AML-193 (cell line): Measurements from ENCODE around the gene SMURF1.
A peak's percentile ranks its signal among the peaks of the same experiment; 100 is the strongest.

ENCODE experiments used
- DNase-seq, 2 experiments: peaks; one replicate each; lab custom pipeline; 2025; lab: John Stamatoyannopoulos, UW

SMURF1 gene

GRCh38 chr7:99098286-99098823 is 45.6 kb downstream of the SMURF1 start:
- DNase-seq = no peak

- no peak for DNase-seq
Measured at GRCh38 chr7:99097730-99098129, 46.2 kb downstream of the SMURF1 start.

- DNase-seq = no peak
Measured at GRCh38 chr7:99096124-99096887, 47.6 kb downstream of the SMURF1 start.

GRCh38 chr7:99095698-99096097 is 48.2 kb downstream of the SMURF1 start:
- DNase-seq = no peak

DNA sequence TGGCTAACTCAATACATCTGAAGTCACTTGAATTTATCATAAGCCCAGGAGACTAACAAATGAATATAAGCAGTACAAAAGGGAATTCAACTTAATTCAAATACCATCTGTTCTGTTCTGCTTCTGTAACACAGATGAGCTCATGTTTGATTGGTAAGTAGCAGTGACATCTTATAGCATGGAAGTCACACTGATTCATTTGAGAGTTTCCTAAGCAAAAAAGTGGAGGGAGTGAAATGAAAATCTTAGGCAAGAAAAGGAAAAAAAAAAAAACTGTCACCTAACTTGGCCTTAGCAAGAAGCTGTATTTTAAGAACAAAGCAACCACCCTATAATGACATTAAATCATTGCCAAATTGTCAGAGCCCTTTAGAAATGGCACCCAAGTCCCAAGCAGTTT is 49.5 kb downstream of the SMURF1 start:
- DNase-seq = no peak

GRCh38 chr7:99092064-99092720 is 51.7 kb downstream of the SMURF1 start:
- no peak for DNase-seq

- no peak for DNase-seq
Measured at GRCh38 chr7:99090771-99091542, 53.0 kb downstream of the SMURF1 start.

DNA sequence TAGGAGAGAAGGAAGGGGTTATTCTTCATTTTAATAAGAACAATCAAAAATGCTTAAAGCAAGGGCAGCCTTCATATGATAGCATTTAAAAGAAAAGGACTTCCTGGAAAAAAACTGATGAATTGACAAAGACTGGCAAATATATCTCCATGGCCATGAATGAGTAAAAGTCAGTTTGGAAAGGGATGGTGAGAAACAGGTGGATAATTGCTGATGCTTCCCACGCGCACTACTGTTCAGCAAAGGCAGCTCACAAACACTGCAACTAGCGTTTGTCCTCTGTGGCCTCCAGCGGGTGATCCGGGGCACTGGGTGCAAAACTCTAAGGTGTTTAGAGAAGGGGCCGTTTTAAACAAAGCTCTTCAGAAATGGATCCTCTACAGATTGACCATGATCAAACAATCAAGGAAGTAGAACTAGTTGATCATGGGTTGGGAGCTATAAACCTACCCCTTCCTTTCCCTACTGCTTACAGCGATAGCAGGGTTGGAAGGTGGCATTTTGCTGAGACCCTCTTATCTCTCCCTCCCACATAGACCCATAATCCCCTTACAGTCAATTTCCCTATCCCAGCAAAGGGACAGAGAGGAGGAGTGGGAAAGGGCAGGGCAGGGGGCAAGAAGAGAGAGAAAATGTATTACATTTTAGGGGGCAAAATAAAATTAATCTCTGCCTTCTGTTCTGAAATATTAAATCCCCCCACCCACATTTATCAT is 53.8 kb downstream of the SMURF1 start:
- DNase-seq = no peak

GRCh38 chr7:99086944-99087343 is 57.0 kb downstream of the SMURF1 start:
- DNase-seq = no peak

DNA sequence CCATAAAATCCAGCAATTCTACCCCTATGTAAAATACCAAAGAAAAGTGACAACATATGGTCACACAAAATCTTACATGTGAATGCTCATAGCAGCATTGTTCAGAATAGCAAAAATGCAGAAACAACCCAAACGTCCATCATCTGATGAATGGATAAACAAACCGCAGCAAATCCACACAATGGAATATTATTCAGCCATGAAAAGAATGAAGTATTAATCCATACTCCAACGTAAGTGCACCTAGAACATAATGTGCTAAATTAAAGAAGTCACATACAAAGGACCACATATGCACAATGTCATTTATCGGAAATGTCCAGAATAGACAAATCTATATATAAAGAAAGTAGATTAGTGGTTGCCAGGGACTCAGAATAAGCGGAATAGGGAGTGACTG is 57.4 kb downstream of the SMURF1 start:
- DNase-seq = no peak

DNA sequence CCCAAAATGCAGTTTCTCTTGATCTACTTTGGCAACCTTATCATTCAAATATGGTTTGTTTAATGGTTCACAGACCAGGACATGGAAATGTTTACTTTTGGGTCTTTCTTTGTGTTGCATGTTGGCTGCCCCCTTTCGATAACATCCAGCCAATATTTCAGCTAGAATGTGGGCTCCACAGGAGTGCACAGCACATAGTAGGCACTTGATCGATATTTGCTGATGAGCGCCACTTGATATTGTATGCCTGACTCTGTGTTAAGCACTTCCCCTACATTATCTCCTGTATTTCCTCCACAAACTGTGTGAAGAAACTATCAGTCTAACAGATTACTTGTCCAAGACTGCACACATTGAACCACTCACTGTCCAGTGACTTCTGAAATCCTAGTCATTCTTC is 60.2 kb downstream of the SMURF1 start:
- DNase-seq = no peak

- peak in 1 of 2 experiments; percentile 30 for DNase-seq
Measured at GRCh38 chr7:99083068-99083651, 60.7 kb downstream of the SMURF1 start.

- no peak for DNase-seq
Measured at GRCh38 chr7:99080679-99081078, 63.2 kb downstream of the SMURF1 start.

DNA sequence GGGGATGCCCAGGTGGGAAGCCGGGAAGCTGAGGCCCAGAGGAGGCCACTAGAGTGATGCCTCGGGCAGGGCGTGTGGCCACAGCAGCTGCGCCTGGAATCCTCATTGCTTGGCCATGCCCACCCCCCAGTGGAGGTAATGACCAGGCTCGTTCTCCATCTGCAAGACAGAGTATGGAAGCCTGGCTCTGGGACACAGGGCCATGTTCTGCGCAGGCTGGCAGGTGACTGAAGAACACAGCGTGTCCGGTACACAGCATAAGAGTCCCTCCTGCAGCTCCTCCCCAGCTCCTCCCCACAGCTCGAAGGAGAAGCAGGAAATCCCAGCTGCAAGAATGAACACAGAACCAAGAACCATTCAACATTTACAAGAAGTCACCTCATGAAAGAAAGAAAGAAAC is 64.8 kb downstream of the SMURF1 start:
- DNase-seq = no peak

- DNase-seq = no peak
Measured at GRCh38 chr7:99078416-99078815, 65.5 kb downstream of the SMURF1 start.

- DNase-seq = no peak
Measured at GRCh38 chr7:99076615-99077014, 67.3 kb downstream of the SMURF1 start.

DNA sequence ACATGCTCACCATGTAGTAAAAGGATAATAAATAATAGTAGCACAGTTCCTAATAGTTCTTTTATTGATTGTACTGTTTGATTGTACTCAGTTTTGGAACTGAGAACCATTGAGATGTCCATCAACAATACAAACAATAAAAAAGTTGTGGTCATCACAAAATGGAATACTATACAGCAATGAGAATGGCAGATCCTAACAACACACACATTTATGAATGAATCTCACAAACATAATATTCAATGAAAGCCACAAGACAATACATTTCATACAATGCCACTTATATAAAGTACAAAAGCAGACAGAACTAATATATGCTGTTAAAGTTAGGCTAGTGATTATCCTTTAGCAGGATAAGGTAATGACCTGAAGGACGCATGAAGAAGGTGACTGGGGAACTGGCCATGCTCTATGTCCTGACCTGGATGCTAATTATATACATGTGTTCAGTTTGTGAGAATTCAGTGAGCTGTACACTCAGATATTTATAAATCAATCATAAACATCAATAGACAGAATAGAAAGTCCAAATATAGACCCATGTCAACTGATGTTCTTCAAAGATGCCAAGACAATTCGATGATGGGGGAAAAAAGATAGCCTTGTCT is 70.0 kb downstream of the SMURF1 start:
- DNase-seq = no peak

- no peak for DNase-seq
Measured at GRCh38 chr7:99072126-99072525, 71.8 kb downstream of the SMURF1 start.

GRCh38 chr7:99070361-99070760 is 73.5 kb downstream of the SMURF1 start:
- DNase-seq = no peak

GRCh38 chr7:99061001-99061776 is 82.7 kb downstream of the SMURF1 start:
- DNase-seq = no peak
